Neural progenitor cell (in vitro differentiated cells): Measurements from ENCODE around the gene CNPY4. TPM values are rescaled to one million over a fixed set of nuclear protein-coding genes. Genes with fewer than 3 reads are reported as not detected.
A peak's percentile ranks its signal among the peaks of the same experiment; 100 is the strongest.

ENCODE experiments used
- DNase-seq: peaks from one replicate; pipeline ENCODE4 v3.0.0-alpha.2; 2016; ENCODE audit warnings: low spot score
- H2AFZ ChIP-seq: fragments of 200-600 bp; sonication (generic); replicated peaks from 2 replicates; pipeline ENCODE4 v1.6.1; 2016; ENCODE audit warnings: antibody characterized with exemption
- H3F3A ChIP-seq: fragments of 200-600 bp; sonication (generic); 2 replicates; pipeline ENCODE4 v1.6.1; 2016; ENCODE audit warnings: antibody characterized with exemption, low read depth
- H3K27ac ChIP-seq: fragments of 200-600 bp; sonication (generic); 2 replicates; pipeline ENCODE4 v1.5.1; 2016; ENCODE audit warnings: mild to moderate bottlenecking
- H3K27me3 ChIP-seq: fragments of 200-600 bp; sonication (generic); 2 replicates; pipeline ENCODE4 v1.6.1; 2016; ENCODE audit warnings: mild to moderate bottlenecking, moderate library complexity
- H3K36me3 ChIP-seq: fragments of 200-600 bp; sonication (generic); 2 replicates; pipeline ENCODE4 v1.5.1; 2016
- H3K4me1 ChIP-seq: fragments of 200-600 bp; sonication (generic); 2 replicates; pipeline ENCODE4 v1.6.1; 2016; ENCODE audit warnings: mixed run types
- H3K4me2 ChIP-seq: fragments of 200-600 bp; sonication (generic); 2 replicates; pipeline ENCODE4 v1.6.1; 2016
- H3K4me3 ChIP-seq: fragments of 200-600 bp; sonication (generic); 2 replicates; pipeline ENCODE4 v1.5.1; 2016
- H3K79me2 ChIP-seq: fragments of 200-600 bp; sonication (generic); 2 replicates; pipeline ENCODE4 v1.6.1; 2016; ENCODE audit warnings: low read depth
- H3K9ac ChIP-seq: fragments of 200-600 bp; sonication (generic); 2 replicates; pipeline ENCODE4 v1.6.1; 2016
- H3K9me3 ChIP-seq: fragments of 200-600 bp; sonication (generic); 2 replicates; pipeline ENCODE4 v1.5.1; 2016; ENCODE audit warnings: low read depth
- H4K20me1 ChIP-seq: fragments of 200-600 bp; sonication (generic); 2 replicates; pipeline ENCODE4 v1.6.1; 2016; ENCODE audit warnings: low read depth
- H3K27ac Mint-ChIP-seq: 3 replicates; pipeline ENCODE4 v1.8.0; 2021; ENCODE audit warnings: mixed read lengths
- H3K27me3 Mint-ChIP-seq: 2 replicates; pipeline ENCODE4 v1.8.0; 2022; ENCODE audit warnings: low read depth, mild to moderate bottlenecking, inconsistent platforms, moderate library complexity, mixed read lengths; ENCODE audit not compliant: insufficient read depth
- H3K36me3 Mint-ChIP-seq: 3 replicates; pipeline ENCODE4 v1.8.0; 2021; ENCODE audit warnings: mixed read lengths
- H3K4me1 Mint-ChIP-seq: 3 replicates; pipeline ENCODE4 v1.8.0; 2021; ENCODE audit warnings: mixed read lengths
- H3K4me3 Mint-ChIP-seq: 3 replicates; pipeline ENCODE4 v1.8.0; 2021; ENCODE audit warnings: mild to moderate bottlenecking, moderate library complexity, mixed read lengths
- H3K9me3 Mint-ChIP-seq: 3 replicates; pipeline ENCODE4 v1.8.0; 2020; ENCODE audit warnings: mixed read lengths
- EZH2 ChIP-seq: fragments of 200-600 bp; sonication (generic); IDR thresholded peaks from 2 replicates; pipeline ENCODE4 v1.6.1; 2017; ENCODE audit warnings: antibody characterized with exemption, mild to moderate bottlenecking, moderate library complexity
- EZH2phosphoT487 ChIP-seq: fragments of 200-600 bp; sonication (generic); IDR thresholded peaks from 2 replicates; pipeline ENCODE4 v1.6.1; 2017; ENCODE audit warnings: antibody characterized with exemption
- total RNA-seq: library from RNA; depleted of rRNA; stranded (reverse); fragments of >200 nt; gene quantifications from 2 replicates; pipeline ENCODE4 v1.2.3, GENCODE V29; 2015; ENCODE audit warnings: low replicate concordance
- TF ChIP-seq, protein P1 (sequence below): fragments of 200-600 bp; sonication (generic); IDR thresholded peaks from 2 replicates; pipeline ENCODE4 v1.5.1; 2017; ENCODE audit warnings: antibody characterized with exemption, mild to moderate bottlenecking

The CNPY4 gene
- total RNA-seq, 1 donor from 2014 or later = 25.8 TPM

DNA sequence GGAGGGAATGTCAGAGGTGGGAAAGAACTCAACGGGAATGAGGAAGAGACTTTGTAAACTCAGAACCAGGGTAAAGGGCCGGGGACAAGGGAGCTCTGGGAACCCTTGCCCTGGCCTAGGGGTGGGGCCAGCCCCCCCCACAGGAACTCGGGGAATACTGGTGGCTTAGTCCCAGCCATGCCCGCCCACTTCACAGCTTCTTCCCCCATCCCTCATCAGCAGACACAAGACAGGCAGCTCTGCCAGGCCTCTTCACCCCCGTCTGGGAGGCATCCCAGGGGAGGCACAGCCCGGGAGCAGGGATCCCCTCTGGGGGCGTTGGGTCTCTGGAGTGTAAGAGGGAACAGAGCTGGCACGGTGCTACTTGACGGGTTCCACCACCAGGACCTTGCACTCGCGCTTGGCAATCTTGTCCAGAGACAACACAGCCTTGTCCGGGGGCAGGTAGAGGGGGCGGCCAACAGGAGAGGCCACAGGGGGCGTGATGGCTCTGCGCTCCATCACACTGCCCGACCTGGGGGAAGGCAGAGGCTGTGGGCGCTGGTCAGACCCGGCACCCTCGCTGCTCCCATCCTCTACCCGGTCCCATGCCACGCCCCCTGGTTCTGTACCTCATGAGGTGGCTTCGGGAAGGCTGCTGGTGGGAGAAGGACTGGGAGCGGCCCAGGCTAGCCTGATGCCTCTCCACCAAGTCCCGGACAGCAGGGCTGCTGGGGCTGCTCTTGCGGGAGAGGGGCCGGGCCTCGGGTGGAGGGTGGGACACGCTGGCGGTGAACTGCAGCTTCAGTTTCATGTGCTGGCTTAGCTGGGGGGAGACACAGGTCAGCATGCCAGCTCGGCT, 35.4 kb downstream of the CNPY4 start:
- no peak overlapping the region for H3K4me3 Mint-ChIP-seq
- H3F3A ChIP-seq = peaks cover 40% of the 10 kb centered on the region
- no peaks in the 10 kb centered on the region for H3K9me3 Mint-ChIP-seq
- H3K4me1 ChIP-seq = peaks cover 3% of the 10 kb centered on the region
- H3K79me2 ChIP-seq = peaks cover 24% of the 10 kb centered on the region
- no peak overlapping the region for H3K4me2 ChIP-seq
- H3K27me3 Mint-ChIP-seq = peaks cover 7% of the 10 kb centered on the region
- H3K9ac ChIP-seq = no peak overlapping the region
- no peak overlapping the region for H2AFZ ChIP-seq
- H3K36me3 Mint-ChIP-seq = peaks cover 11% of the 10 kb centered on the region
- H3K27me3 ChIP-seq = no peaks in the 10 kb centered on the region
- H4K20me1 ChIP-seq = peaks cover 32% of the 10 kb centered on the region
- DNase-seq = no peak
- H3K4me1 Mint-ChIP-seq = peaks cover 22% of the 10 kb centered on the region
- no peaks in the 10 kb centered on the region for H3K9me3 ChIP-seq
- no peak for TF ChIP-seq EZH2
- TF ChIP-seq, protein P1, sequence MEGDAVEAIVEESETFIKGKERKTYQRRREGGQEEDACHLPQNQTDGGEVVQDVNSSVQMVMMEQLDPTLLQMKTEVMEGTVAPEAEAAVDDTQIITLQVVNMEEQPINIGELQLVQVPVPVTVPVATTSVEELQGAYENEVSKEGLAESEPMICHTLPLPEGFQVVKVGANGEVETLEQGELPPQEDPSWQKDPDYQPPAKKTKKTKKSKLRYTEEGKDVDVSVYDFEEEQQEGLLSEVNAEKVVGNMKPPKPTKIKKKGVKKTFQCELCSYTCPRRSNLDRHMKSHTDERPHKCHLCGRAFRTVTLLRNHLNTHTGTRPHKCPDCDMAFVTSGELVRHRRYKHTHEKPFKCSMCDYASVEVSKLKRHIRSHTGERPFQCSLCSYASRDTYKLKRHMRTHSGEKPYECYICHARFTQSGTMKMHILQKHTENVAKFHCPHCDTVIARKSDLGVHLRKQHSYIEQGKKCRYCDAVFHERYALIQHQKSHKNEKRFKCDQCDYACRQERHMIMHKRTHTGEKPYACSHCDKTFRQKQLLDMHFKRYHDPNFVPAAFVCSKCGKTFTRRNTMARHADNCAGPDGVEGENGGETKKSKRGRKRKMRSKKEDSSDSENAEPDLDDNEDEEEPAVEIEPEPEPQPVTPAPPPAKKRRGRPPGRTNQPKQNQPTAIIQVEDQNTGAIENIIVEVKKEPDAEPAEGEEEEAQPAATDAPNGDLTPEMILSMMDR = no peak
- TF ChIP-seq EZH2phosphoT487 = no peak
- H3K36me3 ChIP-seq = no peaks in the 10 kb centered on the region
- H3K4me3 ChIP-seq = no peak overlapping the region
- no peak overlapping the region for H3K27ac Mint-ChIP-seq
- no peak overlapping the region for H3K27ac ChIP-seq

DNA sequence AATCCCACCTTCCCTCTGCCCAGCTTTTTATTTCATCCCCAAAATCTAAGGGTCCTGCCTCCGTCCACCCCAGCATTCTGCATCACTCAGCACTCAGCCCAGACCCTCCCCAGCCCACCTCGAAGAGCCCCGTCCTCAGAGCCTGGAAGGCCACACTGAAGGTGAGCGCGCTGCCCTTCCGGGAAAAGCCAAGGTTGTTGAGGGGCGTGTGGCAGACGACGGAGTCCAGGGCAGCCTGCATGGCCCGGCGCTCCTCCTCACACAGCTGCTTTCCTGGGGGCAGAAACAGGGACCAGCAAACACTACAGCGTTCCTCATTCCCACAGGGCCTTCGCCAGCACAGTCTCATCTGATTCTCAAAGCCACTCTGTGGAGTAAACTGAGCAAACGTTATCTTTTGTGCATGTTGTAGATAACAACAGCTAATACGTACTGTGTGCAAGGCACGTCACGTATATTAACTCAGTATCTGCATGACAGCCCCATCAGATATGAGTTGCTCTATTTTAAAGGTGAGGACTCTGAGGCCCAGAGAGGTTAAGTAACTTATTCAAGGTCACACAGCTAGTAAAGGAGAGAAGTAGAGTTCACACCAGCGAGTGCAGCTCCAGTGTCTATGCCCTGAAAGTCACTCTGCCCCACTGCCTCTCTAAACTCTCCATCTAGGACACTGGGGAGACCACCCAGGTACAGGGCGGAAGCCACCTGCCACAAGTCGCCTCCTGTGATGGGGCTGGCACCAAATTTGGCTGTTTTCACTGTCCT, 36.3 kb downstream of the CNPY4 start:
- H4K20me1 ChIP-seq = peaks cover 32% of the 10 kb centered on the region
- Mint-ChIP-seq H3K27me3 (peaks cover 8% of the 10 kb centered on the region), H3K9me3 (no peaks in the 10 kb centered on the region), H3K36me3 (peaks cover 7% of the 10 kb centered on the region), H3K27ac (no peak overlapping the region), H3K4me1 (peaks cover 17% of the 10 kb centered on the region), H3K4me3 (peak overlapping the region; percentile 23)
- no peaks in the 10 kb centered on the region for H3K27me3 ChIP-seq
- no peak overlapping the region for H3K27ac ChIP-seq
- H3K4me2 ChIP-seq = no peak overlapping the region
- H3K36me3 ChIP-seq = no peaks in the 10 kb centered on the region
- H3K9ac ChIP-seq = no peak overlapping the region
- H3K4me1 ChIP-seq = no peaks in the 10 kb centered on the region
- H3K79me2 ChIP-seq = peaks cover 15% of the 10 kb centered on the region
- DNase-seq = no peak
- TF ChIP-seq, protein P1 = no peak
- TF ChIP-seq EZH2phosphoT487 = no peak
- TF ChIP-seq EZH2 = no peak
- H2AFZ ChIP-seq = no peak overlapping the region
- H3K9me3 ChIP-seq = no peaks in the 10 kb centered on the region
- H3F3A ChIP-seq = peaks cover 40% of the 10 kb centered on the region
- H3K4me3 ChIP-seq = no peak overlapping the region

DNA sequence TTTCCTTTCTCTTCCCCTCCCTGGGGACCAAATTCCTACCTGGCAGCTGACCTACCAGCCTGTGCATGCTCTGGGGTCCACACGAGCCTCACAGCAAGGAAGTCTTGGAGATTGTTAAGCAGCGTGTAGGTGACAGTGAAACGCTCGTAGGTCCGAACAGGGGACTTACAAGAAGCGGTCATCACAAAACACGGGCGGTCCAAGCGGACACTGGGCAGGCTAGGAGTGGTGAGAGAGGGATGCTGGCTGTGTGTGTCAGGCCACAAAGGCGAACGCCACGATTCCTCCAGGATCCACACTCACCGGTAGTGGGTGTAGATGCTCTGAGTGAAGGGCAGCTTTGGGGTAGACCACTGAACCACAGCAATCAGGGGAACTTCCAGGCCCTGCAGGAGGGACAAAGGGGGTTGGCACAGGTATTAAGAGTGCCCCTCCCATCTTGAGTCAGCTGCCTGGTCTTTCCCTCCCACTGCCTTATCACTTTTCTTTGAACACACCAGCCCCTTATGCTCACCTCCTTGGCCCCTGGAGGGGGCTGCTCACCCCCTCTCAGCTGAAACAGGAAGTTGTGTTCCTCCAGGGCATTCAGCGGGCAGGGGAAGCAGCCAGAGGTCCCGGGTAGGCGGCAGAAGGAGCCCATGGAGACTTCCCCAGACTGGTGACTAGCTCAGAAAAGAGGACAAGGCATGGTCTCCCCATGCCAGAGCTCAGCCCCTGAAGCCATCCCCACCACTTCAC, 37.1 kb downstream of the CNPY4 start:
- no peak overlapping the region for H3K27ac ChIP-seq
- TF ChIP-seq EZH2 = no peak
- TF ChIP-seq EZH2phosphoT487 = no peak
- TF ChIP-seq, protein P1 = no peak
- peaks cover 32% of the 10 kb centered on the region for H4K20me1 ChIP-seq
- H3K9me3 ChIP-seq = no peaks in the 10 kb centered on the region
- H3K4me3 ChIP-seq = no peak overlapping the region
- no peak overlapping the region for H2AFZ ChIP-seq
- H3K36me3 ChIP-seq = no peaks in the 10 kb centered on the region
- peaks cover 17% of the 10 kb centered on the region for H3K4me1 Mint-ChIP-seq
- no peaks in the 10 kb centered on the region for H3K4me1 ChIP-seq
- peaks cover 7% of the 10 kb centered on the region for H3K79me2 ChIP-seq
- no peak overlapping the region for H3K9ac ChIP-seq
- no peak overlapping the region for H3K27ac Mint-ChIP-seq
- no peaks in the 10 kb centered on the region for H3K27me3 ChIP-seq
- no peak overlapping the region for H3K4me2 ChIP-seq
- peaks cover 11% of the 10 kb centered on the region for H3K27me3 Mint-ChIP-seq
- no peak for DNase-seq
- no peaks in the 10 kb centered on the region for H3K9me3 Mint-ChIP-seq
- H3K4me3 Mint-ChIP-seq = peak overlapping the region; percentile 84
- peaks cover 7% of the 10 kb centered on the region for H3K36me3 Mint-ChIP-seq
- H3F3A ChIP-seq = peaks cover 40% of the 10 kb centered on the region
